Breast epithelium (tissue), 4 donors: Measurements from ENCODE around the gene CNTNAP2. TPM values are rescaled to one million over a fixed set of nuclear protein-coding genes. Genes with fewer than 3 reads are reported as not detected.

ENCODE experiments used
- DNase-seq, 2 donors: peaks; one replicate each; pipeline ENCODE4 v3.0.0-alpha.2; 2019; ENCODE audit warnings: low spot score in 2 of 2
- H3K27ac ChIP-seq, 2 donors: fragments of 200-600 bp; sonication (generic) in 1 of 2; one replicate each; pipeline ENCODE4 v1.5.1; 2016 to 2019; ENCODE audit warnings: mild to moderate bottlenecking in 1 of 2
- H3K27me3 ChIP-seq, 2 donors: fragments of 200-600 bp; sonication (generic) in 1 of 2; one replicate each; pipeline versions ENCODE4 v1.5.1 to v1.6.0; 2017 to 2019; ENCODE audit warnings: control low read depth in 1 of 2, mild to moderate bottlenecking in 1 of 2
- H3K36me3 ChIP-seq: fragments of 200-600 bp; one replicate; pipeline ENCODE4 v1.5.1; 2019
- H3K4me1 ChIP-seq, 2 donors: fragments of 200-600 bp; sonication (generic); one replicate each; pipeline ENCODE4 v1.5.1; 2016 to 2019; ENCODE audit warnings: control low read depth in 1 of 2
- H3K4me3 ChIP-seq, 3 donors: fragments of 200-600 bp; sonication (generic); 1 replicate in 2 of 3; 2 replicates in 1 of 3; pipeline ENCODE4 v1.5.1; 2016 to 2019; ENCODE audit warnings: mild to moderate bottlenecking in 3 of 3, moderate library complexity in 2 of 3
- H3K9me3 ChIP-seq, 2 donors: fragments of 200-600 bp; sonication (generic) in 1 of 2; one replicate each; pipeline ENCODE4 v1.5.1; 2016 to 2019; ENCODE audit warnings: control low read depth in 1 of 2
- POLR2A ChIP-seq: fragments of 450-650 bp; IDR thresholded peaks from one replicate; pipeline ENCODE4 v1.6.1; 2016; ENCODE audit warnings: antibody characterized with exemption, mild to moderate bottlenecking, moderate library complexity
- POLR2AphosphoS5 ChIP-seq, 3 donors: sonication (generic); formaldehyde crosslinking; IDR thresholded peaks; one replicate each; pipeline ENCODE4 v1.6.1; 2017; ENCODE audit warnings: antibody characterized with exemption in 3 of 3
- intact Hi-C: fragments of 100-400 bp; cut with DNase I; formaldehyde crosslinking; loops from one replicate; pipeline ENCODE4 v1.15.1; 2023; ENCODE audit warnings: low total_unique reads
- total RNA-seq, 3 donors: library from RNA; depleted of rRNA; stranded (reverse); fragments of >200 nt; gene quantifications; one replicate each; pipeline ENCODE4 v1.1.0, GENCODE V29; 2016
- TF ChIP-seq, protein P1 (sequence below), 3 donors: fragments of 450-650 bp; IDR thresholded peaks; one replicate each; pipeline ENCODE4 v1.5.1; 2016 to 2017; ENCODE audit warnings: antibody characterized with exemption in 3 of 3, mild to moderate bottlenecking in 3 of 3, moderate library complexity in 3 of 3

Gene CNTNAP2
- total RNA-seq, 3 donors from 2014 or later, result 0.29 to 0.66 TPM; not detected in 1

DNA sequence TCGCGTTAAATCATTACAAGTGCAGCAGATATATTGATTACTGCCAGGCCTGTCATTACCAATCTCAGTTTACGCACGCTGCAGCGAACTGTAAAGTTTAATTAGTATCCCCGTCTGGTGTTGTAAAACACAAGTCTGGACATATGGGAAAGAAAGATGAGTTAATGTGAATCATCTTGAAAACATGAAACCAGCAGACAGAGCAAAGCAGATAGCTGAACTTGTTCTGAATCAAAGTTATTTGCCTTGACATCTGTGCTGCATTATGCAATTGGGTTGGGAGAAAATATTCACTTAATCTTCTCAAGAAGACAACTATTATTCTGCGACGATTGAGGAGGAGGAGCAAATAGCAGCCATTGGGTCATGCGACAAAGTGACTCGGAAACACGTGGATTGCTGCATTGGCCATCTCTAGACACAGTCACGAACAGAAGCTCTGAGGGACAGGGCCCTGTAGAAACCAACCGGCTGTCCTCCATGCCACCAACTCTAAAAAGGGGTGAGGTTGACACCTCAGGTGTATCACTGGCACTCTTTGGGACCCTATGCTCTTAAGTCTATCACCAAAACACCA, 2317.7 kb downstream of the CNTNAP2 start:
- TF ChIP-seq, protein P1, sequence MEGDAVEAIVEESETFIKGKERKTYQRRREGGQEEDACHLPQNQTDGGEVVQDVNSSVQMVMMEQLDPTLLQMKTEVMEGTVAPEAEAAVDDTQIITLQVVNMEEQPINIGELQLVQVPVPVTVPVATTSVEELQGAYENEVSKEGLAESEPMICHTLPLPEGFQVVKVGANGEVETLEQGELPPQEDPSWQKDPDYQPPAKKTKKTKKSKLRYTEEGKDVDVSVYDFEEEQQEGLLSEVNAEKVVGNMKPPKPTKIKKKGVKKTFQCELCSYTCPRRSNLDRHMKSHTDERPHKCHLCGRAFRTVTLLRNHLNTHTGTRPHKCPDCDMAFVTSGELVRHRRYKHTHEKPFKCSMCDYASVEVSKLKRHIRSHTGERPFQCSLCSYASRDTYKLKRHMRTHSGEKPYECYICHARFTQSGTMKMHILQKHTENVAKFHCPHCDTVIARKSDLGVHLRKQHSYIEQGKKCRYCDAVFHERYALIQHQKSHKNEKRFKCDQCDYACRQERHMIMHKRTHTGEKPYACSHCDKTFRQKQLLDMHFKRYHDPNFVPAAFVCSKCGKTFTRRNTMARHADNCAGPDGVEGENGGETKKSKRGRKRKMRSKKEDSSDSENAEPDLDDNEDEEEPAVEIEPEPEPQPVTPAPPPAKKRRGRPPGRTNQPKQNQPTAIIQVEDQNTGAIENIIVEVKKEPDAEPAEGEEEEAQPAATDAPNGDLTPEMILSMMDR (IDR thresholded peaks at IDR 0.05), result no peak
- TF ChIP-seq POLR2A (no peak), POLR2AphosphoS5 (IDR thresholded peaks at IDR 0.05) (no peak)
- Histone ChIP-seq H3K4me1 (no peaks in the 10 kb centered on the region), H3K9me3 (peaks cover 0 to 17% of the 10 kb centered on the region in 2 donors), H3K27me3 (no peaks in the 10 kb centered on the region), H3K36me3 (no peaks in the 10 kb centered on the region), H3K27ac (no peak overlapping the region), H3K4me3 (no peak overlapping the region)
- no peak for DNase-seq
- intact Hi-C loops, result no loop called here

DNA sequence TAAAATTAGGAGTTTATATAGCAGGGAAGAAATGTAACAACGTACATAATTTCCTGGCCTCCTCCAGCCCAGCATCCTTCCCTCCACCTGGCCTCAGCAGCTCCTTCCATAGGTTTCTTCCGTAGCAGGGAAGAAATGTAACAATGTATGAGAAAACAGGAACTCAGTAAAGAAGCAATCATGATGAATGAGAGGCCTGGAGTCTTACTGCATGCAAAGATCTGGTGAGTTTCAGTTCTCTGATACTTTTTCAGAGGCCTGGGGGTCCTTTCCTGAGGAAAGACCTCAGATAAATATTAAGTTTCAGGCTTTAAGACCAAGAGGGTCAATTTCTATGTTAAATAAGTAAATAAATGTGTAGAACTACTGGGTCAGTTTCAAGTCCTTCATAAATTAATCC, 2318.3 kb downstream of the CNTNAP2 start:
- Histone ChIP-seq H3K27me3 (no peaks in the 10 kb centered on the region), H3K36me3 (no peaks in the 10 kb centered on the region), H3K4me1 (no peaks in the 10 kb centered on the region), H3K4me3 (no peak overlapping the region), H3K9me3 (peaks cover 0 to 17% of the 10 kb centered on the region in 2 donors), H3K27ac (no peak overlapping the region)
- TF ChIP-seq POLR2AphosphoS5 (IDR thresholded peaks at IDR 0.05) (no peak), POLR2A (no peak)
- TF ChIP-seq, protein P1 (IDR thresholded peaks at IDR 0.05), result no peak
- intact Hi-C loops, result no loop called here
- DNase-seq, result no peak

DNA sequence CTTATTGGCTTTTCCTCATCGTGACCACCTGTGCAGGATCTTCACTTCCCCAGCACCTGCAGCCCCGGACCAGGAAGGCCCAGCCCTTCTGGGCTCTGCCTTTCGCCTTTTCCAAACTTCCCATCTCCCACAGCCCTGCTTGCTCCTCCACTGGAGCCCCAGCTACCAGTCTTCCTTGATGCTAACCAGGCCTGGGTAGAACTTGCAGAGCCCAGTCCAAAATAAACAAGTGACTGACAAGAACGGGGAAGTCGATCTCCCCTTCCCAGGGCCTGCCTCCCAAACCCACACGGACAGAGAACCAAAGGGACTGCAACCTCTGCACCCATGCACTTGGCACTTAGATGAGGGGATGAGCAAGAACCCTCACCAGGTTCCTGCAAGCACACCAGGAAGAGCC, 2319.1 kb downstream of the CNTNAP2 start:
- Histone ChIP-seq H3K4me3 (no peak overlapping the region), H3K27me3 (no peaks in the 10 kb centered on the region), H3K27ac (no peak overlapping the region), H3K9me3 (peaks cover 0 to 17% of the 10 kb centered on the region in 2 donors), H3K36me3 (no peaks in the 10 kb centered on the region), H3K4me1 (no peaks in the 10 kb centered on the region)
- TF ChIP-seq POLR2AphosphoS5 (IDR thresholded peaks at IDR 0.05) (no peak), POLR2A (no peak)
- TF ChIP-seq, protein P1 (IDR thresholded peaks at IDR 0.05), result no peak
- DNase-seq, result no peak
- intact Hi-C loops, result no loop called here

DNA sequence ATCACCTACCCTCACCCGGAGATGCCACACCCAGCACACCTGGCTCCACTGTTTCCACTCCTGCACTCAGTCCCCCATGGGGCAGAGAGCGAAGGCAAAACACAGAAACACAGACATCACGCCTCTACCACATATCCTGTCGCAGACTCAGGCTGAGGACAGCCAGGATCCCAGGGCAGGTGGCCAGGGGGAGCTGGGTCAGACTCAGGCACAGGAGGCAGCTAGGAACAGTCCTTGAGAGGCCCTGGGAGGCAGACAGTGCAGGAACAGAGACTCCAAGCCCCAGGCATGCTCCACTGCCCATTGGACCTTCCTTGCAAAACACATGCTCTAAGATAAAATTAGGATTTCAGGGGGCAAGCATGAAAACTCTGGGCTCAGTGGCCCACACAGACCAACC, 2319.5 kb downstream of the CNTNAP2 start:
- Histone ChIP-seq H3K4me1 (no peaks in the 10 kb centered on the region), H3K27ac (no peak overlapping the region), H3K4me3 (no peak overlapping the region), H3K27me3 (no peaks in the 10 kb centered on the region), H3K9me3 (peaks cover 0 to 17% of the 10 kb centered on the region in 2 donors), H3K36me3 (no peaks in the 10 kb centered on the region)
- intact Hi-C loops, result no loop called here
- no peak for DNase-seq
- TF ChIP-seq POLR2A, result no peak
- no peak for TF ChIP-seq POLR2AphosphoS5 (IDR thresholded peaks at IDR 0.05)
- TF ChIP-seq, protein P1 (IDR thresholded peaks at IDR 0.05), result no peak

DNA sequence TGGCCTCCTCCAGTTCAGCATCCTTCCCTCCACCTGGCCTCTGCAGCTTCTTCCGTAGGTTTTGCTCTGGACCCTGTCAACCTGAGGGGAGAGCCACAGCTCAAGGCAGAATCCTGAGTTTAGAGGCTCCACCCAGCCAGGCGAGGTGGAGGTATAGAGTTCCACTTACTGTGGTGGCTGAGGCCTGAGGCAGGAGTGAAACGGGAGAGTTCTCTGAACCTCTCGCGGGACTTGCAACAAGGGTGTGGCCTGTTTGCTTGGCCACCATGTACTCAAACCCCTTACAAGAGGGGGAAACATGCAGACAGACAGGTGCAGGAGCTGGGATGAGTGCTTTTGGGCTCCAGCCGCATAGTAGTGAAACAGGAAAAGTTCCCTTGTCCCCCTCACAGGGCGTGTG, 2320.0 kb downstream of the CNTNAP2 start:
- no peak for DNase-seq
- Histone ChIP-seq H3K9me3 (peaks cover 0 to 17% of the 10 kb centered on the region in 2 donors), H3K4me1 (no peaks in the 10 kb centered on the region), H3K4me3 (no peak overlapping the region), H3K27ac (no peak overlapping the region), H3K36me3 (no peaks in the 10 kb centered on the region), H3K27me3 (no peaks in the 10 kb centered on the region)
- TF ChIP-seq, protein P1 (IDR thresholded peaks at IDR 0.05), result no peak
- TF ChIP-seq POLR2AphosphoS5 (IDR thresholded peaks at IDR 0.05) (no peak), POLR2A (no peak)
- intact Hi-C loops, result no loop called here
